Stomach (tissue), 4 donors: Measurements from ENCODE around the gene ANTXR1.

Source experiments
- EP300 ChIP-seq: sonication (generic); formaldehyde crosslinking; IDR thresholded peaks from one replicate; pipeline ENCODE4 v1.6.1; 2017; ENCODE audit warnings: antibody characterized with exemption
- POLR2A ChIP-seq, 4 donors: fragments of 450-650 bp; IDR thresholded peaks; one replicate each; pipeline ENCODE4 v1.6.1; 2016; ENCODE audit warnings: antibody characterized with exemption in 4 of 4, control low read depth in 2 of 4, mild to moderate bottlenecking in 1 of 4, moderate library complexity in 1 of 4
- TF ChIP-seq, protein P1 (sequence below), 7 experiments: fragments of 450-650 bp in 4 of 7; fragments of 200-600 bp in 3 of 7; sonication (generic) in 3 of 7; IDR thresholded peaks; one replicate each; pipeline ENCODE4 v1.5.1; 2016 to 2019; ENCODE audit warnings: antibody characterized with exemption in 7 of 7, control low read depth in 2 of 7, mild to moderate bottlenecking in 1 of 7

DNA sequence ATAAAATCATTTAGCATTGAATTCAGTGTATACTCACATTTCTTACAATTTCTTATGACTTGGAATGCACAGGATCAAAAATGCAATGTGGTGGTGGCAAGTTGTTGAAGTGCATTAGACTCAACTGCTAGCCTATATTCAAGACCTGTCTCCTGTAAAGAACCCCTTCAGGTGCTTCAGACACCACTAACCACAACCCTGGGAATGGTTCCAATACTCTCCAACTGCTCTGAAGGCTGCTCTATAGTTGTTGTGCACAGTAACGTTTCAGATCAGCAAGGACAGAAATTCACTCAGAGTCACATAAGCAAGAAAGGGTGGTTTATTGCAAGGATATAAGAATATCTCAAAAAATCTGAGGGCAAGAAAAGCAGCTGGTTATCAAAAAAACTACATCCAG is 32.0 kb upstream of the ANTXR1 start:
- TF ChIP-seq, protein P1, sequence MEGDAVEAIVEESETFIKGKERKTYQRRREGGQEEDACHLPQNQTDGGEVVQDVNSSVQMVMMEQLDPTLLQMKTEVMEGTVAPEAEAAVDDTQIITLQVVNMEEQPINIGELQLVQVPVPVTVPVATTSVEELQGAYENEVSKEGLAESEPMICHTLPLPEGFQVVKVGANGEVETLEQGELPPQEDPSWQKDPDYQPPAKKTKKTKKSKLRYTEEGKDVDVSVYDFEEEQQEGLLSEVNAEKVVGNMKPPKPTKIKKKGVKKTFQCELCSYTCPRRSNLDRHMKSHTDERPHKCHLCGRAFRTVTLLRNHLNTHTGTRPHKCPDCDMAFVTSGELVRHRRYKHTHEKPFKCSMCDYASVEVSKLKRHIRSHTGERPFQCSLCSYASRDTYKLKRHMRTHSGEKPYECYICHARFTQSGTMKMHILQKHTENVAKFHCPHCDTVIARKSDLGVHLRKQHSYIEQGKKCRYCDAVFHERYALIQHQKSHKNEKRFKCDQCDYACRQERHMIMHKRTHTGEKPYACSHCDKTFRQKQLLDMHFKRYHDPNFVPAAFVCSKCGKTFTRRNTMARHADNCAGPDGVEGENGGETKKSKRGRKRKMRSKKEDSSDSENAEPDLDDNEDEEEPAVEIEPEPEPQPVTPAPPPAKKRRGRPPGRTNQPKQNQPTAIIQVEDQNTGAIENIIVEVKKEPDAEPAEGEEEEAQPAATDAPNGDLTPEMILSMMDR (IDR thresholded peaks at IDR 0.05), result no peak
- TF ChIP-seq POLR2A (IDR thresholded peaks at IDR 0.05) (no peak), EP300 (no peak)
